Endodermal cell (in vitro differentiated cells): ENCODE results near the gene KCNG2. TPM values are rescaled to one million over a fixed set of nuclear protein-coding genes. Genes with fewer than 3 reads are reported as not detected.
"Not testable (repeated sequence)": the region's sequence is repeated elsewhere in the genome, so short reads cannot be mapped to it uniquely, and the experiment has no call there.

Experiments
- DNase-seq: peaks from one replicate; pipeline ENCODE4 v3.0.0-alpha.2; 2017
- H3K27ac ChIP-seq: 2 replicates; pipeline ENCODE4 v1.5.1; 2013; ENCODE audit warnings: mild to moderate bottlenecking, low read depth, low read length, moderate library complexity
- H3K27me3 ChIP-seq: 2 replicates; pipeline ENCODE4 v1.6.1; 2013; ENCODE audit warnings: mild to moderate bottlenecking, low read length, moderate library complexity; ENCODE audit not compliant: insufficient read depth, control insufficient read depth, poor library complexity, severe bottlenecking
- H3K36me3 ChIP-seq: 2 replicates; pipeline ENCODE4 v1.7.0; 2013; ENCODE audit warnings: mild to moderate bottlenecking, low read length, moderate library complexity; ENCODE audit not compliant: control insufficient read depth, insufficient read depth
- H3K4me1 ChIP-seq: one replicate; pipeline ENCODE4 v1.7.0; 2013; ENCODE audit warnings: low read length; ENCODE audit not compliant: control insufficient read depth, insufficient read depth
- H3K4me3 ChIP-seq: 2 replicates; pipeline ENCODE4 v1.5.1; 2013; ENCODE audit warnings: mild to moderate bottlenecking, low read length, moderate library complexity
- H3K9ac ChIP-seq: 2 replicates; pipeline ENCODE4 v1.6.1; 2013; ENCODE audit warnings: mild to moderate bottlenecking, low read length, moderate library complexity; ENCODE audit not compliant: poor library complexity, severe bottlenecking; ENCODE audit errors: extremely low read depth
- H3K9me3 ChIP-seq: 2 replicates; pipeline ENCODE4 v1.6.1; 2013; ENCODE audit warnings: mild to moderate bottlenecking, low read length, moderate library complexity; ENCODE audit not compliant: control insufficient read depth
- H3K27ac Mint-ChIP-seq: 2 replicates; pipeline ENCODE4 v1.8.0; 2020; ENCODE audit warnings: mixed read lengths
- H3K27me3 Mint-ChIP-seq: 2 replicates; pipeline ENCODE4 v1.8.0; 2021; ENCODE audit warnings: mild to moderate bottlenecking, mixed read lengths; ENCODE audit not compliant: insufficient read depth
- H3K36me3 Mint-ChIP-seq: 2 replicates; pipeline ENCODE4 v1.8.0; 2020; ENCODE audit warnings: low read depth, mixed read lengths
- H3K4me1 Mint-ChIP-seq: 2 replicates; pipeline ENCODE4 v1.8.0; 2020; ENCODE audit warnings: mixed read lengths
- H3K4me3 Mint-ChIP-seq: 2 replicates; pipeline ENCODE4 v1.8.0; 2020; ENCODE audit warnings: mild to moderate bottlenecking, moderate library complexity, mixed read lengths
- H3K9me3 Mint-ChIP-seq: 2 replicates; pipeline ENCODE4 v1.8.0; 2020; ENCODE audit warnings: mild to moderate bottlenecking, mixed read lengths
- CTCF ChIP-seq: fragments of 200-600 bp; sonication (generic); conservative IDR thresholded peaks from 2 replicates; pipeline ENCODE4 v1.5.0; 2021; ENCODE audit warnings: antibody characterized with exemption, mild to moderate bottlenecking
- WGBS, 2 experiments: methylation state at CpG; one replicate each; pipeline versions ENCODE4 v1.1.5 to v1.1.7; 2013; ENCODE audit warnings: missing lambda C conversion rate in 2 of 2, mixed read lengths in 1 of 2; ENCODE audit not compliant: insufficient coverage in 1 of 2, insufficient read length in 1 of 2; 5-methylcytosine and 5-hydroxymethylcytosine counted together
- total RNA-seq, 2 donors: library from RNA; stranded (reverse); fragmentation: NEBNext Ultra II Directional in 1 of 2; extraction: Animal tissue kit (Norgen Biotek cat#: 25700) in 1 of 2; gene quantifications; 2 replicates in 1 of 2; 3 replicates in 1 of 2; pipeline ENCODE4 v1.2.1, GENCODE V29; 2021

KCNG2 gene
- total RNA-seq, 2 donors from 2014 or later, result not detected

- Histone ChIP-seq H3K27me3 (no peaks in the 10 kb centered on the region), H3K4me3 (no peak overlapping the region), H3K36me3 (peaks cover 31% of the 10 kb centered on the region), H3K4me1 (no peaks in the 10 kb centered on the region), H3K27ac (peak overlapping the region; percentile 60), H3K9me3 (no peaks in the 10 kb centered on the region), H3K9ac (no peak overlapping the region)
- Mint-ChIP-seq H3K36me3 (peaks cover 43% of the 10 kb centered on the region), H3K27me3 (no peaks in the 10 kb centered on the region), H3K27ac (peak overlapping the region; percentile 75), H3K4me3 (no peak overlapping the region), H3K9me3 (no peaks in the 10 kb centered on the region), H3K4me1 (no peaks in the 10 kb centered on the region)
- WGBS, 2 experiments, result 90 to 95% methylated on average over 31 to 49 of the region's 49 CpGs
- DNase-seq, result no peak
- TF ChIP-seq CTCF, result no peak
Observed at GRCh38 chr18:79749251-79750191, 48.2 kb upstream of the KCNG2 start.

GRCh38 chr18:79750980-79751571 is 46.7 kb upstream of the KCNG2 start:
- no peak overlapping the region for H3K4me3 Mint-ChIP-seq
- 94 to 97% methylated on average over 5 to 13 of the region's 13 CpGs for WGBS, 2 experiments
- no peaks in the 10 kb centered on the region for H3K27me3 ChIP-seq
- no peak overlapping the region for H3K27ac ChIP-seq
- H3K9me3 ChIP-seq, result no peaks in the 10 kb centered on the region
- H3K36me3 ChIP-seq, result peaks cover 35% of the 10 kb centered on the region
- H3K9me3 Mint-ChIP-seq, result no peaks in the 10 kb centered on the region
- peaks cover 49% of the 10 kb centered on the region for H3K36me3 Mint-ChIP-seq
- TF ChIP-seq CTCF, result no peak
- no peaks in the 10 kb centered on the region for H3K27me3 Mint-ChIP-seq
- H3K27ac Mint-ChIP-seq, result no peak overlapping the region
- no peak for DNase-seq
- H3K4me1 Mint-ChIP-seq, result no peaks in the 10 kb centered on the region
- no peak overlapping the region for H3K9ac ChIP-seq
- H3K4me1 ChIP-seq, result no peaks in the 10 kb centered on the region
- H3K4me3 ChIP-seq, result no peak overlapping the region

- H3K27me3 Mint-ChIP-seq, H3K9me3 ChIP-seq, H3K27ac ChIP-seq, H3K27ac Mint-ChIP-seq, H3K27me3 ChIP-seq, H3K4me1 ChIP-seq, DNase-seq, H3K4me3 ChIP-seq, H3K4me3 Mint-ChIP-seq, H3K9ac ChIP-seq, H3K9me3 Mint-ChIP-seq, H3K4me1 Mint-ChIP-seq: not testable (repeated sequence)
- 94 to 100% methylated on average over 3 to 15 of the region's 20 CpGs for WGBS, 2 experiments
- peaks cover 27% of the 10 kb centered on the region for H3K36me3 ChIP-seq
- H3K36me3 Mint-ChIP-seq, result peaks cover 47% of the 10 kb centered on the region
- TF ChIP-seq CTCF, result peak; percentile 66
Observed at GRCh38 chr18:79751918-79752578, 45.7 kb upstream of the KCNG2 start.
